ENCODE measurements around the gene GMDS. TPM values are rescaled to one million over a fixed set of nuclear protein-coding genes. Genes with fewer than 3 reads are reported as not detected.

The GMDS gene
- total RNA-seq, 1 experiment from 2014 or later = 35.0 TPM

- TF ChIP-seq, protein P1, sequence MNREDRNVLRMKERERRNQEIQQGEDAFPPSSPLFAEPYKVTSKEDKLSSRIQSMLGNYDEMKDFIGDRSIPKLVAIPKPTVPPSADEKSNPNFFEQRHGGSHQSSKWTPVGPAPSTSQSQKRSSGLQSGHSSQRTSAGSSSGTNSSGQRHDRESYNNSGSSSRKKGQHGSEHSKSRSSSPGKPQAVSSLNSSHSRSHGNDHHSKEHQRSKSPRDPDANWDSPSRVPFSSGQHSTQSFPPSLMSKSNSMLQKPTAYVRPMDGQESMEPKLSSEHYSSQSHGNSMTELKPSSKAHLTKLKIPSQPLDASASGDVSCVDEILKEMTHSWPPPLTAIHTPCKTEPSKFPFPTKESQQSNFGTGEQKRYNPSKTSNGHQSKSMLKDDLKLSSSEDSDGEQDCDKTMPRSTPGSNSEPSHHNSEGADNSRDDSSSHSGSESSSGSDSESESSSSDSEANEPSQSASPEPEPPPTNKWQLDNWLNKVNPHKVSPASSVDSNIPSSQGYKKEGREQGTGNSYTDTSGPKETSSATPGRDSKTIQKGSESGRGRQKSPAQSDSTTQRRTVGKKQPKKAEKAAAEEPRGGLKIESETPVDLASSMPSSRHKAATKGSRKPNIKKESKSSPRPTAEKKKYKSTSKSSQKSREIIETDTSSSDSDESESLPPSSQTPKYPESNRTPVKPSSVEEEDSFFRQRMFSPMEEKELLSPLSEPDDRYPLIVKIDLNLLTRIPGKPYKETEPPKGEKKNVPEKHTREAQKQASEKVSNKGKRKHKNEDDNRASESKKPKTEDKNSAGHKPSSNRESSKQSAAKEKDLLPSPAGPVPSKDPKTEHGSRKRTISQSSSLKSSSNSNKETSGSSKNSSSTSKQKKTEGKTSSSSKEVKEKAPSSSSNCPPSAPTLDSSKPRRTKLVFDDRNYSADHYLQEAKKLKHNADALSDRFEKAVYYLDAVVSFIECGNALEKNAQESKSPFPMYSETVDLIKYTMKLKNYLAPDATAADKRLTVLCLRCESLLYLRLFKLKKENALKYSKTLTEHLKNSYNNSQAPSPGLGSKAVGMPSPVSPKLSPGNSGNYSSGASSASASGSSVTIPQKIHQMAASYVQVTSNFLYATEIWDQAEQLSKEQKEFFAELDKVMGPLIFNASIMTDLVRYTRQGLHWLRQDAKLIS (CRISPR knock-in tag; IDR thresholded peaks at IDR 0.05; ENCODE audit: borderline replicate concordance) = no peak
- TF ChIP-seq, protein P2, sequence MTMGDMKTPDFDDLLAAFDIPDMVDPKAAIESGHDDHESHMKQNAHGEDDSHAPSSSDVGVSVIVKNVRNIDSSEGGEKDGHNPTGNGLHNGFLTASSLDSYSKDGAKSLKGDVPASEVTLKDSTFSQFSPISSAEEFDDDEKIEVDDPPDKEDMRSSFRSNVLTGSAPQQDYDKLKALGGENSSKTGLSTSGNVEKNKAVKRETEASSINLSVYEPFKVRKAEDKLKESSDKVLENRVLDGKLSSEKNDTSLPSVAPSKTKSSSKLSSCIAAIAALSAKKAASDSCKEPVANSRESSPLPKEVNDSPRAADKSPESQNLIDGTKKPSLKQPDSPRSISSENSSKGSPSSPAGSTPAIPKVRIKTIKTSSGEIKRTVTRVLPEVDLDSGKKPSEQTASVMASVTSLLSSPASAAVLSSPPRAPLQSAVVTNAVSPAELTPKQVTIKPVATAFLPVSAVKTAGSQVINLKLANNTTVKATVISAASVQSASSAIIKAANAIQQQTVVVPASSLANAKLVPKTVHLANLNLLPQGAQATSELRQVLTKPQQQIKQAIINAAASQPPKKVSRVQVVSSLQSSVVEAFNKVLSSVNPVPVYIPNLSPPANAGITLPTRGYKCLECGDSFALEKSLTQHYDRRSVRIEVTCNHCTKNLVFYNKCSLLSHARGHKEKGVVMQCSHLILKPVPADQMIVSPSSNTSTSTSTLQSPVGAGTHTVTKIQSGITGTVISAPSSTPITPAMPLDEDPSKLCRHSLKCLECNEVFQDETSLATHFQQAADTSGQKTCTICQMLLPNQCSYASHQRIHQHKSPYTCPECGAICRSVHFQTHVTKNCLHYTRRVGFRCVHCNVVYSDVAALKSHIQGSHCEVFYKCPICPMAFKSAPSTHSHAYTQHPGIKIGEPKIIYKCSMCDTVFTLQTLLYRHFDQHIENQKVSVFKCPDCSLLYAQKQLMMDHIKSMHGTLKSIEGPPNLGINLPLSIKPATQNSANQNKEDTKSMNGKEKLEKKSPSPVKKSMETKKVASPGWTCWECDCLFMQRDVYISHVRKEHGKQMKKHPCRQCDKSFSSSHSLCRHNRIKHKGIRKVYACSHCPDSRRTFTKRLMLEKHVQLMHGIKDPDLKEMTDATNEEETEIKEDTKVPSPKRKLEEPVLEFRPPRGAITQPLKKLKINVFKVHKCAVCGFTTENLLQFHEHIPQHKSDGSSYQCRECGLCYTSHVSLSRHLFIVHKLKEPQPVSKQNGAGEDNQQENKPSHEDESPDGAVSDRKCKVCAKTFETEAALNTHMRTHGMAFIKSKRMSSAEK (CRISPR knock-in tag; IDR thresholded peaks at IDR 0.05; ENCODE audit: borderline replicate concordance) = no peak
- TF ChIP-seq GTF2I (CRISPR knock-in tag; conservative IDR thresholded peaks at IDR 0.05) (no peak), ZNF263 (CRISPR knock-in tag; IDR thresholded peaks at IDR 0.05; ENCODE audit: low read depth) (no peak), TEAD4 (CRISPR knock-in tag; IDR thresholded peaks at IDR 0.05) (no peak), ZNF281 (CRISPR knock-in tag; IDR thresholded peaks at IDR 0.05) (no peak)
Measured at GRCh38 chr6:2187826-2188225, 57.6 kb downstream of the GMDS start (continued).

- ChIA-PET CTCF (interaction anchor here (2.9 kb wide), 1 partner anchor 23 kb away, joined by 13 read pairs; no protein-coding TSS in a partner anchor), POLR2A (no interaction called here)
- ATAC-seq = no peak
- DNase-seq (ENCODE audit: low spot score) = no peak
- H3K9me3 Mint-ChIP-seq = no peaks in the 10 kb centered on the region
- H3K36me3 Mint-ChIP-seq = no peaks in the 10 kb centered on the region
- peaks cover 31% of the 10 kb centered on the region for H3K4me1 Mint-ChIP-seq
- H3K27me3 Mint-ChIP-seq (ENCODE audit: low read depth) = no peaks in the 10 kb centered on the region
- TF ChIP-seq, protein P2 (CRISPR knock-in tag; IDR thresholded peaks at IDR 0.05; ENCODE audit: borderline replicate concordance) = no peak
- TF ChIP-seq, protein P3, sequence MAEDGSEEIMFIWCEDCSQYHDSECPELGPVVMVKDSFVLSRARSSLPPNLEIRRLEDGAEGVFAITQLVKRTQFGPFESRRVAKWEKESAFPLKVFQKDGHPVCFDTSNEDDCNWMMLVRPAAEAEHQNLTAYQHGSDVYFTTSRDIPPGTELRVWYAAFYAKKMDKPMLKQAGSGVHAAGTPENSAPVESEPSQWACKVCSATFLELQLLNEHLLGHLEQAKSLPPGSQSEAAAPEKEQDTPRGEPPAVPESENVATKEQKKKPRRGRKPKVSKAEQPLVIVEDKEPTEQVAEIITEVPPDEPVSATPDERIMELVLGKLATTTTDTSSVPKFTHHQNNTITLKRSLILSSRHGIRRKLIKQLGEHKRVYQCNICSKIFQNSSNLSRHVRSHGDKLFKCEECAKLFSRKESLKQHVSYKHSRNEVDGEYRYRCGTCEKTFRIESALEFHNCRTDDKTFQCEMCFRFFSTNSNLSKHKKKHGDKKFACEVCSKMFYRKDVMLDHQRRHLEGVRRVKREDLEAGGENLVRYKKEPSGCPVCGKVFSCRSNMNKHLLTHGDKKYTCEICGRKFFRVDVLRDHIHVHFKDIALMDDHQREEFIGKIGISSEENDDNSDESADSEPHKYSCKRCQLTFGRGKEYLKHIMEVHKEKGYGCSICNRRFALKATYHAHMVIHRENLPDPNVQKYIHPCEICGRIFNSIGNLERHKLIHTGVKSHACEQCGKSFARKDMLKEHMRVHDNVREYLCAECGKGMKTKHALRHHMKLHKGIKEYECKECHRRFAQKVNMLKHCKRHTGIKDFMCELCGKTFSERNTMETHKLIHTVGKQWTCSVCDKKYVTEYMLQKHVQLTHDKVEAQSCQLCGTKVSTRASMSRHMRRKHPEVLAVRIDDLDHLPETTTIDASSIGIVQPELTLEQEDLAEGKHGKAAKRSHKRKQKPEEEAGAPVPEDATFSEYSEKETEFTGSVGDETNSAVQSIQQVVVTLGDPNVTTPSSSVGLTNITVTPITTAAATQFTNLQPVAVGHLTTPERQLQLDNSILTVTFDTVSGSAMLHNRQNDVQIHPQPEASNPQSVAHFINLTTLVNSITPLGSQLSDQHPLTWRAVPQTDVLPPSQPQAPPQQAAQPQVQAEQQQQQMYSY (CRISPR knock-in tag; IDR thresholded peaks at IDR 0.05) = no peak
- TF ChIP-seq SMAD4 (CRISPR knock-in tag; IDR thresholded peaks at IDR 0.05) (no peak), ZNF138 (CRISPR knock-in tag; conservative IDR thresholded peaks at IDR 0.05) (no peak)
- H3K4me3 Mint-ChIP-seq = no peak overlapping the region
- H3K27ac Mint-ChIP-seq = no peak overlapping the region
Measured at GRCh38 chr6:2186516-2186915, 58.9 kb downstream of the GMDS start.

Data from WTC11 (cell line).